IMR-90 (cell line): Measurements from ENCODE around the gene PPT2. TPM values are rescaled to one million over a fixed set of nuclear protein-coding genes. Genes with fewer than 3 reads are reported as not detected.

Experiments
- ATAC-seq: fragments of 200-7000 bp; cut with Tn5 transposase; 2 replicates; pipeline ENCODE4 v1.9.1; 2020; ENCODE audit warnings: low read depth, mild to moderate bottlenecking, moderate library complexity
- BruUV-seq: library from RNA; stranded (reverse); fragments of 400-500 nt; replicated peaks from 2 replicates; lab custom pipeline; 2021; lab: Mats Ljungman, UMichigan
- CTCF ChIA-PET: fragments of 300-600 bp; formaldehyde crosslinking; extraction: SDS; loops from one replicate; lab custom pipeline; 2021; ENCODE audit warnings: antibody characterized with exemption; lab: Yijun Ruan, JAX
- POLR2A ChIA-PET: fragments of 300-600 bp; sonication (Branson Sonifier 250); formaldehyde crosslinking; loops from one replicate; lab custom pipeline; 2022; ENCODE audit warnings: antibody characterized with exemption; ENCODE audit not compliant: unreplicated experiment; lab: Charles Lee
- DNase-seq: peaks from one replicate; pipeline ENCODE4 v3.0.0; 2013
- H2AFZ ChIP-seq: replicated peaks from 2 replicates; pipeline ENCODE3; 2013; ENCODE audit warnings: low read length, mild to moderate bottlenecking; ENCODE audit not compliant: poor library complexity
- H2AK5ac ChIP-seq: 2 replicates; pipeline ENCODE4 v1.6.1; 2013; ENCODE audit warnings: low read depth, low read length, inconsistent platforms
- H2AK9ac ChIP-seq: replicated peaks from 2 replicates; pipeline ENCODE3; 2013; ENCODE audit warnings: mild to moderate bottlenecking, low read depth, low read length, moderate library complexity; ENCODE audit not compliant: poor library complexity
- H2BK120ac ChIP-seq: 2 replicates; pipeline ENCODE4 v1.6.1; 2013; ENCODE audit warnings: low read depth, low read length, inconsistent platforms
- H2BK15ac ChIP-seq: 3 replicates; pipeline ENCODE4 v1.6.1; 2013; ENCODE audit warnings: low read depth, low read length, inconsistent platforms
- H2BK20ac ChIP-seq: 2 replicates; pipeline ENCODE4 v1.6.1; 2013; ENCODE audit warnings: low read depth, mild to moderate bottlenecking, inconsistent platforms, low read length, moderate library complexity
- H2BK5ac ChIP-seq: 2 replicates; pipeline ENCODE4 v1.6.1; 2013; ENCODE audit warnings: mild to moderate bottlenecking, low read depth, low read length, inconsistent platforms; ENCODE audit not compliant: poor library complexity, severe bottlenecking
- H3K14ac ChIP-seq: replicated peaks from 2 replicates; pipeline ENCODE4 v1.6.1; 2013; ENCODE audit warnings: low read depth, low read length, inconsistent platforms
- H3K18ac ChIP-seq: 2 replicates; pipeline ENCODE4 v1.6.1; 2013; ENCODE audit warnings: low read depth, low read length, control low read depth
- H3K23ac ChIP-seq: 2 replicates; pipeline ENCODE4 v1.6.1; 2013; ENCODE audit warnings: low read depth, low read length, inconsistent platforms
- H3K27ac ChIP-seq: 2 replicates; pipeline ENCODE4 v1.5.1; 2013; ENCODE audit warnings: mild to moderate bottlenecking, control low read depth, low read length; ENCODE audit not compliant: insufficient read depth
- H3K27me3 ChIP-seq: 2 replicates; pipeline ENCODE4 v1.6.1; 2013; ENCODE audit warnings: low read length; ENCODE audit not compliant: control insufficient read depth, insufficient read depth
- H3K36me3 ChIP-seq: 2 replicates; pipeline ENCODE4 v1.6.1; 2013; ENCODE audit warnings: low read length, mixed read lengths; ENCODE audit not compliant: control insufficient read depth, insufficient read depth
- H3K4ac ChIP-seq: 2 replicates; pipeline ENCODE4 v1.6.1; 2013; ENCODE audit warnings: low read depth, low read length, inconsistent platforms
- H3K4me1 ChIP-seq: 2 replicates; pipeline ENCODE4 v1.6.1; 2013; ENCODE audit warnings: low read length, mixed read lengths; ENCODE audit not compliant: control insufficient read depth, insufficient read depth
- H3K4me2 ChIP-seq: 2 replicates; pipeline ENCODE4 v1.6.1; 2013; ENCODE audit warnings: low read depth, mild to moderate bottlenecking, control low read depth, low read length, moderate library complexity
- H3K4me3 ChIP-seq: 2 replicates; pipeline ENCODE4 v1.5.1; 2013; ENCODE audit warnings: low read depth, mild to moderate bottlenecking, control low read depth, low read length, moderate library complexity; ENCODE audit not compliant: insufficient read depth
- H3K56ac ChIP-seq: 2 replicates; pipeline ENCODE4 v1.6.1; 2013; ENCODE audit warnings: low read length, inconsistent platforms; ENCODE audit not compliant: insufficient read depth; ENCODE audit errors: extremely low read depth
- H3K79me1 ChIP-seq, 2 experiments: 2 replicates each; pipeline ENCODE4 v1.6.1; 2013; ENCODE audit warnings: low read length in 2 of 2, inconsistent platforms in 1 of 2, low read depth in 1 of 2
- H3K9ac ChIP-seq: 2 replicates; pipeline ENCODE4 v1.6.1; 2013; ENCODE audit warnings: low read depth, low read length, control low read depth
- H3K9me1 ChIP-seq: 2 replicates; pipeline ENCODE4 v1.6.1; 2013; ENCODE audit warnings: low read length, inconsistent platforms; ENCODE audit not compliant: insufficient read depth
- H3K9me3 ChIP-seq: 2 replicates; pipeline ENCODE4 v1.6.1; 2013; ENCODE audit warnings: low read length; ENCODE audit not compliant: control insufficient read depth, insufficient read depth
- H4K20me1 ChIP-seq: 2 replicates; pipeline ENCODE4 v1.6.1; 2013; ENCODE audit warnings: low read length, inconsistent platforms; ENCODE audit not compliant: insufficient read depth
- H4K5ac ChIP-seq: 2 replicates; pipeline ENCODE4 v1.6.1; 2013; ENCODE audit warnings: mild to moderate bottlenecking, low read depth, low read length, control low read depth
- H4K8ac ChIP-seq, 2 experiments: 2 replicates each; pipeline ENCODE4 v1.6.1; 2013; ENCODE audit warnings: low read depth in 2 of 2, low read length in 2 of 2, control low read depth in 1 of 2, inconsistent platforms in 1 of 2
- H4K91ac ChIP-seq: 2 replicates; pipeline ENCODE4 v1.6.1; 2013; ENCODE audit warnings: low read depth, low read length, inconsistent platforms; ENCODE audit not compliant: insufficient read depth
- BHLHE40 ChIP-seq: fragments of 150-350 bp; IDR thresholded peaks from 2 replicates; pipeline ENCODE4 v1.6.1; 2016; ENCODE audit warnings: mild to moderate bottlenecking, low read depth, low read length
- CEBPB ChIP-seq: IDR thresholded peaks from 2 replicates; pipeline ENCODE4 v1.6.1; 2012; ENCODE audit warnings: low read depth, low read length, improper control_type of control experiment
- CHD1 ChIP-seq: IDR thresholded peaks from 2 replicates; pipeline ENCODE4 v1.6.1; 2012; ENCODE audit warnings: low read depth, low read length, improper control_type of control experiment
- FOS ChIP-seq: fragments of 150-350 bp; IDR thresholded peaks from 2 replicates; pipeline ENCODE4 v1.6.1; 2016; ENCODE audit warnings: low read depth, low read length
- MAFK ChIP-seq: IDR thresholded peaks from 2 replicates; pipeline ENCODE4 v1.6.1; 2012; ENCODE audit warnings: low read depth, low read length, improper control_type of control experiment
- MAZ ChIP-seq: IDR thresholded peaks from 2 replicates; pipeline ENCODE4 v1.6.1; 2012; ENCODE audit warnings: low read depth, mild to moderate bottlenecking, low read length, improper control_type of control experiment, moderate library complexity, borderline replicate concordance
- MXI1 ChIP-seq: IDR thresholded peaks from 2 replicates; pipeline ENCODE4 v1.6.1; 2012; ENCODE audit warnings: low read depth, mild to moderate bottlenecking, low read length, moderate library complexity, borderline replicate concordance
- NFE2L2 ChIP-seq: fragments of 150-350 bp; IDR thresholded peaks from 2 replicates; pipeline ENCODE4 v1.6.1; 2016; ENCODE audit warnings: low read depth, mild to moderate bottlenecking, low read length
- POLR2A ChIP-seq: IDR thresholded peaks from 2 replicates; pipeline ENCODE4 v1.6.1; 2012; ENCODE audit warnings: mild to moderate bottlenecking, low read depth, low read length
- RAD21 ChIP-seq: IDR thresholded peaks from 2 replicates; pipeline ENCODE4 v1.6.1; 2012; ENCODE audit warnings: low read length, improper control_type of control experiment
- RCOR1 ChIP-seq: IDR thresholded peaks from 2 replicates; pipeline ENCODE4 v1.6.1; 2012; ENCODE audit warnings: mild to moderate bottlenecking, low read length, improper control_type of control experiment; ENCODE audit not compliant: insufficient replicate concordance
- RFX5 ChIP-seq: IDR thresholded peaks from 2 replicates; pipeline ENCODE4 v1.8.0; 2012; ENCODE audit warnings: low read depth, mild to moderate bottlenecking, low read length, moderate library complexity
- SMC3 ChIP-seq: fragments of 150-350 bp; IDR thresholded peaks from 2 replicates; pipeline ENCODE4 v1.6.1; 2016; ENCODE audit warnings: low read depth, mild to moderate bottlenecking, antibody characterized with exemption, low read length, moderate library complexity
- WGBS, 2 experiments: methylation state at CpG; one replicate each; pipeline versions ENCODE4 v1.1.5 to v1.1.7; 2013; ENCODE audit warnings: missing lambda C conversion rate in 2 of 2; ENCODE audit not compliant: insufficient read length in 1 of 2; ENCODE audit errors: extremely low coverage in 2 of 2; 5-methylcytosine and 5-hydroxymethylcytosine counted together
- dilution Hi-C: fragments of 300-500 bp; cut with HindIII; formaldehyde crosslinking; loops from one replicate; pipeline ENCODE4 v1.14.3; 2018; ENCODE audit warnings: low sequenced_read_pairs; ENCODE audit not compliant: unreplicated experiment
- in situ Hi-C: fragments of 300-500 bp; cut with MboI; formaldehyde crosslinking; loops from 3 replicates; pipeline ENCODE4 v1.14.3; 2019; ENCODE audit warnings: low sequenced_read_pairs, inconsistent platforms, mixed read lengths
- intact Hi-C: fragments of 100-400 bp; cut with micrococcal nuclease; formaldehyde crosslinking; loops from 2 replicates; pipeline ENCODE4 v1.10.0; 2022
- polyA plus RNA-seq, 3 experiments: library from polyadenylated mRNA; depleted of rRNA; stranded (reverse); fragments of >200 nt; gene quantifications; 2 replicates each; pipeline ENCODE4 v1.2.3, GENCODE V29; 2012; ENCODE audit warnings: low replicate concordance in 1 of 3
- total RNA-seq: library from RNA; depleted of rRNA; stranded (reverse); fragments of >200 nt; gene quantifications from 2 replicates; pipeline ENCODE4 v1.2.3, GENCODE V29; 2012
- TF ChIP-seq, protein P1 (sequence below): conservative IDR thresholded peaks from 2 replicates; pipeline ENCODE4 v1.5.1; 2012; ENCODE audit warnings: mild to moderate bottlenecking, low read depth, low read length, improper control_type of control experiment
- TF ChIP-seq, protein P2 (sequence below): fragments of 150-350 bp; IDR thresholded peaks from 2 replicates; pipeline ENCODE4 v1.6.1; 2016; ENCODE audit warnings: low read depth, mild to moderate bottlenecking, low read length, moderate library complexity, borderline replicate concordance
- TF ChIP-seq, protein P3 (sequence below): fragments of 150-350 bp; IDR thresholded peaks from 2 replicates; pipeline ENCODE4 v1.6.1; 2017; ENCODE audit warnings: mild to moderate bottlenecking, antibody characterized with exemption, low read length, low read depth

Gene PPT2
- total and polyA plus RNA-seq, 2 of the 4 experiments (the other 2 are of a cell fraction) = 3.2 to 16.2 TPM

GRCh38 chr6:32198345-32198696 is 44.4 kb downstream of the PPT2 start:
- in situ Hi-C loops (loop anchor here (25.0 kb wide), 1 partner anchor 764 kb away; the partner anchor contains the start of genes BRD2 and HLA-DMA), intact Hi-C loops (loop anchor here (1.0 kb wide), 1 partner anchor 53 kb away; no protein-coding TSS in a partner anchor), dilution Hi-C loops (no loop called here)
- no peak overlapping the region for H3K56ac ChIP-seq
- no peak overlapping the region for H3K4ac ChIP-seq
- ATAC-seq (no peak), DNase-seq (no peak)
- POLR2A ChIA-PET = no interaction called here
- no peak overlapping the region for H4K5ac ChIP-seq
- H3K36me3 ChIP-seq = no peaks in the 10 kb centered on the region
- H3K14ac ChIP-seq = no peak overlapping the region
- CTCF ChIA-PET = no interaction called here
- TF ChIP-seq, protein P1, sequence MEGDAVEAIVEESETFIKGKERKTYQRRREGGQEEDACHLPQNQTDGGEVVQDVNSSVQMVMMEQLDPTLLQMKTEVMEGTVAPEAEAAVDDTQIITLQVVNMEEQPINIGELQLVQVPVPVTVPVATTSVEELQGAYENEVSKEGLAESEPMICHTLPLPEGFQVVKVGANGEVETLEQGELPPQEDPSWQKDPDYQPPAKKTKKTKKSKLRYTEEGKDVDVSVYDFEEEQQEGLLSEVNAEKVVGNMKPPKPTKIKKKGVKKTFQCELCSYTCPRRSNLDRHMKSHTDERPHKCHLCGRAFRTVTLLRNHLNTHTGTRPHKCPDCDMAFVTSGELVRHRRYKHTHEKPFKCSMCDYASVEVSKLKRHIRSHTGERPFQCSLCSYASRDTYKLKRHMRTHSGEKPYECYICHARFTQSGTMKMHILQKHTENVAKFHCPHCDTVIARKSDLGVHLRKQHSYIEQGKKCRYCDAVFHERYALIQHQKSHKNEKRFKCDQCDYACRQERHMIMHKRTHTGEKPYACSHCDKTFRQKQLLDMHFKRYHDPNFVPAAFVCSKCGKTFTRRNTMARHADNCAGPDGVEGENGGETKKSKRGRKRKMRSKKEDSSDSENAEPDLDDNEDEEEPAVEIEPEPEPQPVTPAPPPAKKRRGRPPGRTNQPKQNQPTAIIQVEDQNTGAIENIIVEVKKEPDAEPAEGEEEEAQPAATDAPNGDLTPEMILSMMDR = no peak
- TF ChIP-seq MXI1 (no peak), RFX5 (no peak), MAFK (no peak), MAZ (no peak), RAD21 (no peak), RCOR1 (no peak), BHLHE40 (no peak), SMC3 (no peak), POLR2A (no peak), FOS (no peak), NFE2L2 (no peak), CEBPB (no peak), CHD1 (no peak)
- TF ChIP-seq, protein P2, sequence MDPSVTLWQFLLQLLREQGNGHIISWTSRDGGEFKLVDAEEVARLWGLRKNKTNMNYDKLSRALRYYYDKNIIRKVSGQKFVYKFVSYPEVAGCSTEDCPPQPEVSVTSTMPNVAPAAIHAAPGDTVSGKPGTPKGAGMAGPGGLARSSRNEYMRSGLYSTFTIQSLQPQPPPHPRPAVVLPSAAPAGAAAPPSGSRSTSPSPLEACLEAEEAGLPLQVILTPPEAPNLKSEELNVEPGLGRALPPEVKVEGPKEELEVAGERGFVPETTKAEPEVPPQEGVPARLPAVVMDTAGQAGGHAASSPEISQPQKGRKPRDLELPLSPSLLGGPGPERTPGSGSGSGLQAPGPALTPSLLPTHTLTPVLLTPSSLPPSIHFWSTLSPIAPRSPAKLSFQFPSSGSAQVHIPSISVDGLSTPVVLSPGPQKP = no peak
- TF ChIP-seq, protein P3, sequence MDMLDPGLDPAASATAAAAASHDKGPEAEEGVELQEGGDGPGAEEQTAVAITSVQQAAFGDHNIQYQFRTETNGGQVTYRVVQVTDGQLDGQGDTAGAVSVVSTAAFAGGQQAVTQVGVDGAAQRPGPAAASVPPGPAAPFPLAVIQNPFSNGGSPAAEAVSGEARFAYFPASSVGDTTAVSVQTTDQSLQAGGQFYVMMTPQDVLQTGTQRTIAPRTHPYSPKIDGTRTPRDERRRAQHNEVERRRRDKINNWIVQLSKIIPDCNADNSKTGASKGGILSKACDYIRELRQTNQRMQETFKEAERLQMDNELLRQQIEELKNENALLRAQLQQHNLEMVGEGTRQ = no peak
- H2BK20ac ChIP-seq = no peak overlapping the region
- H2AK5ac ChIP-seq = no peak overlapping the region
- peaks cover 7% of the 10 kb centered on the region; the same call in 1 of the 2 replicates for H3K27me3 ChIP-seq
- H2AK9ac ChIP-seq = no peak overlapping the region
- peaks cover 3% of the 10 kb centered on the region; the same call in 1 of the 2 replicates for H3K4me1 ChIP-seq
- no peak overlapping the region for H2BK15ac ChIP-seq
- H2BK120ac ChIP-seq = no peak overlapping the region
- H3K79me1 ChIP-seq = peaks cover 6 to 18% of the 10 kb centered on the region in 2 experiments
- H3K9me1 ChIP-seq = peaks cover 16% of the 10 kb centered on the region
- H3K9ac ChIP-seq = no peak overlapping the region
- H3K27ac ChIP-seq = no peak overlapping the region
- no CpG with 5 or more reads among the region's 3 CpGs for WGBS, 2 experiments
- H3K23ac ChIP-seq = no peak overlapping the region
- no peak overlapping the region for H4K91ac ChIP-seq
- H2AFZ ChIP-seq = no peak overlapping the region
- H2BK5ac ChIP-seq = no peak overlapping the region
- H3K9me3 ChIP-seq = no peaks in the 10 kb centered on the region
- no peak overlapping the region for H3K4me2 ChIP-seq
- no peak overlapping the region for H3K18ac ChIP-seq
- H3K4me3 ChIP-seq = no peak overlapping the region
- H4K8ac ChIP-seq = no peak overlapping the region
- no TSS peak for BruUV-seq
- H4K20me1 ChIP-seq = no peaks in the 10 kb centered on the region
